SK-N-SH (cell line): ENCODE results near the gene NR2F1. TPM values are rescaled to one million over a fixed set of nuclear protein-coding genes. Genes with fewer than 3 reads are reported as not detected.
A peak's percentile ranks its signal among the peaks of the same experiment; 100 is the strongest.

ENCODE experiments used
- CTCF ChIA-PET: fragments of 300-600, 350-600 bp; formaldehyde crosslinking; extraction: SDS; loops from one replicate; lab custom pipeline; 2021; lab: Yijun Ruan, JAX
- POLR2A ChIA-PET: fragments of 350-600 bp; sonication (Branson Sonifier 250); formaldehyde crosslinking; extraction: SDS; loops from one replicate; lab custom pipeline; 2020; ENCODE audit warnings: antibody characterized with exemption, inconsistent platforms; lab: Yijun Ruan, JAX
- DNase-seq: peaks from one replicate; pipeline ENCODE4 v3.0.0; 2012
- H2AFZ ChIP-seq: fragments of 200-600 bp; sonication (generic); 2 replicates; pipeline ENCODE4 v1.8.1; 2016; ENCODE audit warnings: antibody characterized with exemption, mild to moderate bottlenecking, low read depth
- H3F3A ChIP-seq: fragments of 200-600 bp; sonication (generic); replicated peaks from 2 replicates; pipeline ENCODE3; 2016; ENCODE audit warnings: antibody characterized with exemption, mild to moderate bottlenecking; ENCODE audit not compliant: insufficient read depth
- H3K27ac ChIP-seq, 2 experiments: fragments of 200-500 bp in 1 of 2; fragments of 200-600 bp in 1 of 2; sonication (Bioruptor generic) in 1 of 2; sonication (generic), shearing (Covaris generic) in 1 of 2; 2 replicates each; pipeline versions ENCODE4 v1.5.1 to v1.6.1; 2014 to 2016; ENCODE audit warnings: low read depth in 2 of 2, inconsistent platforms in 1 of 2, low read length in 1 of 2, mild to moderate bottlenecking in 1 of 2, mixed read lengths in 1 of 2
- H3K27me3 ChIP-seq: fragments of 200-600 bp; sonication (generic), shearing (Covaris generic); 2 replicates; pipeline ENCODE4 v1.6.1; 2016; ENCODE audit warnings: mixed run types; ENCODE audit not compliant: insufficient read depth
- H3K36me3 ChIP-seq, 2 experiments: fragments of 200-500 bp in 1 of 2; fragments of 200-600 bp in 1 of 2; sonication (Bioruptor generic) in 1 of 2; sonication (generic) in 1 of 2; replicated peaks in 1 of 2; 2 replicates each; pipeline versions ENCODE3 to v1.5.1; 2014 to 2016; ENCODE audit warnings: low read length in 1 of 2, mild to moderate bottlenecking in 1 of 2; ENCODE audit not compliant: insufficient read depth in 2 of 2, control insufficient read depth in 1 of 2
- H3K4me1 ChIP-seq, 2 experiments: fragments of 200-500 bp in 1 of 2; fragments of 200-600 bp in 1 of 2; sonication (Bioruptor generic) in 1 of 2; sonication (generic), shearing (Covaris generic) in 1 of 2; 2 replicates each; pipeline versions ENCODE4 v1.5.1 to v1.6.1; 2014 to 2016; ENCODE audit warnings: low read depth in 1 of 2, low read length in 1 of 2, mixed run types in 1 of 2; ENCODE audit not compliant: insufficient read depth in 2 of 2, control insufficient read depth in 1 of 2
- H3K4me2 ChIP-seq: fragments of 200-600 bp; sonication (generic), shearing (Covaris generic); 2 replicates; pipeline ENCODE4 v1.6.1; 2017; ENCODE audit warnings: mixed run types
- H3K4me3 ChIP-seq, 2 experiments: fragments of 200-500 bp in 1 of 2; fragments of 200-600 bp in 1 of 2; sonication (Bioruptor generic) in 1 of 2; sonication (generic), shearing (Covaris generic) in 1 of 2; 2 replicates each; pipeline versions ENCODE4 v1.5.1 to v1.8.1; 2014 to 2016; ENCODE audit warnings: low read depth in 2 of 2, inconsistent platforms in 1 of 2, low read length in 1 of 2, mild to moderate bottlenecking in 1 of 2, mixed read lengths in 1 of 2, moderate library complexity in 1 of 2
- H3K79me2 ChIP-seq: fragments of 200-600 bp; sonication (generic); 2 replicates; pipeline ENCODE4 v1.8.1; 2017; ENCODE audit warnings: mild to moderate bottlenecking; ENCODE audit not compliant: insufficient read depth
- H3K9ac ChIP-seq: fragments of 200-600 bp; sonication (generic); 2 replicates; pipeline ENCODE4 v1.6.1; 2017; ENCODE audit warnings: mixed run types
- H3K9me2 ChIP-seq: fragments of 200-600 bp; sonication (generic); 2 replicates; pipeline ENCODE4 v1.6.1; 2017; ENCODE audit warnings: mixed run types
- H3K9me3 ChIP-seq: fragments of 200-600 bp; sonication (generic); 2 replicates; pipeline ENCODE4 v1.6.1; 2017; ENCODE audit warnings: mixed run types, mild to moderate bottlenecking, moderate library complexity
- H4K20me1 ChIP-seq: fragments of 200-600 bp; sonication (generic); 2 replicates; pipeline ENCODE4 v1.6.1; 2017; ENCODE audit warnings: mild to moderate bottlenecking, mixed run types; ENCODE audit not compliant: insufficient read depth
- CHD2 ChIP-seq: fragments of 150-350 bp; IDR thresholded peaks from 2 replicates; pipeline ENCODE4 v1.6.1; 2018; ENCODE audit warnings: low read length; ENCODE audit not compliant: partially characterized antibody
- ELF1 ChIP-seq: IDR thresholded peaks from 2 replicates; pipeline ENCODE4 v1.4.0; 2012
- EP300 ChIP-seq, 2 experiments: IDR thresholded peaks; 2 replicates each; pipeline versions ENCODE4 v1.4.0 to v1.6.1; 2012; ENCODE audit warnings: borderline replicate concordance in 1 of 2, low read depth in 1 of 2, low read length in 1 of 2
- EZH2phosphoT487 ChIP-seq: fragments of 200-600 bp; sonication (generic); IDR thresholded peaks from 2 replicates; pipeline ENCODE4 v1.6.1; 2017; ENCODE audit warnings: low read depth, mixed run types, mild to moderate bottlenecking, antibody characterized with exemption, moderate library complexity, borderline replicate concordance
- FOSL2 ChIP-seq: IDR thresholded peaks from 2 replicates; pipeline ENCODE4 v1.4.0; 2012; ENCODE audit warnings: low read depth, mild to moderate bottlenecking, moderate library complexity, borderline replicate concordance
- RAD21 ChIP-seq: IDR thresholded peaks from 2 replicates; pipeline ENCODE4 v1.6.1; 2012; ENCODE audit warnings: mild to moderate bottlenecking, low read length
- TEAD4 ChIP-seq: IDR thresholded peaks from 2 replicates; pipeline ENCODE4 v1.4.0; 2012; ENCODE audit warnings: mild to moderate bottlenecking, borderline replicate concordance; ENCODE audit not compliant: insufficient read depth
- WGBS: methylation state at CpG from one replicate; pipeline ENCODE4 v1.1.6; 2017; ENCODE audit warnings: low lambda C conversion rate; 5-methylcytosine and 5-hydroxymethylcytosine counted together
- polyA plus RNA-seq, 3 experiments: library from polyadenylated mRNA; depleted of rRNA; stranded (reverse); fragments of >200 nt; gene quantifications; 2 replicates each; pipeline ENCODE4 v1.2.3, GENCODE V29; 2012
- TF ChIP-seq, protein P1 (sequence below): IDR thresholded peaks from 2 replicates; pipeline ENCODE4 v1.6.1; 2012; ENCODE audit warnings: mild to moderate bottlenecking, low read depth, low read length, moderate library complexity
- TF ChIP-seq, protein P2 (sequence below): IDR thresholded peaks from 2 replicates; pipeline ENCODE4 v1.4.0; 2012; ENCODE audit warnings: low read depth, borderline replicate concordance

NR2F1 gene
- polyA plus RNA-seq, 1 of the 3 experiments (the other 2 are of a cell fraction), result 47.1 TPM

DNA sequence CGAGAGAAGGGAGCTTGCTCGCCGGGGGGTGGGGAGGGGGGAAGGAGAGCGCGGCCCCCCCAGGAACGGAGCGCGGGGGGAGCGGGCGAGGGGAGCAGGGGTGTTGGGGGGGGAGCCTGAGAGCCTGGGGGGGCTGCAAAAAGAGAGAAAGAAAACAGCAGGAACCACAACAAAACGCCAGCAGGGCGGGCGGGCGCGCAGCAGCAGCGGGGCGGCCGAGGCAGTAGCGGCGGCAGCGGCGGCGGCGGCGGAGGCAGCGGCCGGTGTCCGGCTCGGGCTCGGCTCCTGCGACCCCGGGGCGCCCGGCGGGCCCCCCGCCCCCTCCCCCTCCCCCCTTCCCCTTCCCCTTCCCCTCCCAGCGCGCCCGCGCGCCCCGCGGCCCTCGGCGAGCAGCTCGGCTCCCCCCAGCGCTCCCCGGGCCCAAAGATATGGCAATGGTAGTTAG, 1.6 kb downstream of the NR2F1 start:
- Histone ChIP-seq H3K9me3 (no peaks in the 10 kb centered on the region), H3K9ac (peak overlapping the region; percentile 80; the same call in 1 of the 2 replicates), H3F3A (peaks cover 24% of the 10 kb centered on the region), H3K27ac (peak overlapping the region in 1 of 2 experiments; percentile 92; a peak in 3 of 4 replicates), H3K79me2 (peaks cover 78% of the 10 kb centered on the region), H2AFZ (no peak overlapping the region), H3K27me3 (no peaks in the 10 kb centered on the region), H3K4me2 (no peak overlapping the region), H3K4me1 (peaks cover 0 to 8% of the 10 kb centered on the region in 2 experiments; a peak in 2 of 4 replicates), H3K36me3 (peaks cover 2 to 7% of the 10 kb centered on the region in 2 experiments), H4K20me1 (no peaks in the 10 kb centered on the region; the same call in 1 of the 2 replicates), H3K4me3 (peak overlapping the region; percentile 86 to 87), H3K9me2 (no peaks in the 10 kb centered on the region)
- TF ChIP-seq CHD2 (no peak), FOSL2 (no peak), RAD21 (no peak), EP300 (IDR thresholded peaks at IDR 0.05; ENCODE audit: borderline replicate concordance in 1 of 2, low read depth in 1 of 2, low read length in 1 of 2) (no peak), EZH2phosphoT487 (no peak), TEAD4 (no peak), ELF1 (no peak)
- TF ChIP-seq, protein P1, sequence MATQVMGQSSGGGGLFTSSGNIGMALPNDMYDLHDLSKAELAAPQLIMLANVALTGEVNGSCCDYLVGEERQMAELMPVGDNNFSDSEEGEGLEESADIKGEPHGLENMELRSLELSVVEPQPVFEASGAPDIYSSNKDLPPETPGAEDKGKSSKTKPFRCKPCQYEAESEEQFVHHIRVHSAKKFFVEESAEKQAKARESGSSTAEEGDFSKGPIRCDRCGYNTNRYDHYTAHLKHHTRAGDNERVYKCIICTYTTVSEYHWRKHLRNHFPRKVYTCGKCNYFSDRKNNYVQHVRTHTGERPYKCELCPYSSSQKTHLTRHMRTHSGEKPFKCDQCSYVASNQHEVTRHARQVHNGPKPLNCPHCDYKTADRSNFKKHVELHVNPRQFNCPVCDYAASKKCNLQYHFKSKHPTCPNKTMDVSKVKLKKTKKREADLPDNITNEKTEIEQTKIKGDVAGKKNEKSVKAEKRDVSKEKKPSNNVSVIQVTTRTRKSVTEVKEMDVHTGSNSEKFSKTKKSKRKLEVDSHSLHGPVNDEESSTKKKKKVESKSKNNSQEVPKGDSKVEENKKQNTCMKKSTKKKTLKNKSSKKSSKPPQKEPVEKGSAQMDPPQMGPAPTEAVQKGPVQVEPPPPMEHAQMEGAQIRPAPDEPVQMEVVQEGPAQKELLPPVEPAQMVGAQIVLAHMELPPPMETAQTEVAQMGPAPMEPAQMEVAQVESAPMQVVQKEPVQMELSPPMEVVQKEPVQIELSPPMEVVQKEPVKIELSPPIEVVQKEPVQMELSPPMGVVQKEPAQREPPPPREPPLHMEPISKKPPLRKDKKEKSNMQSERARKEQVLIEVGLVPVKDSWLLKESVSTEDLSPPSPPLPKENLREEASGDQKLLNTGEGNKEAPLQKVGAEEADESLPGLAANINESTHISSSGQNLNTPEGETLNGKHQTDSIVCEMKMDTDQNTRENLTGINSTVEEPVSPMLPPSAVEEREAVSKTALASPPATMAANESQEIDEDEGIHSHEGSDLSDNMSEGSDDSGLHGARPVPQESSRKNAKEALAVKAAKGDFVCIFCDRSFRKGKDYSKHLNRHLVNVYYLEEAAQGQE, result no peak
- TF ChIP-seq, protein P2, sequence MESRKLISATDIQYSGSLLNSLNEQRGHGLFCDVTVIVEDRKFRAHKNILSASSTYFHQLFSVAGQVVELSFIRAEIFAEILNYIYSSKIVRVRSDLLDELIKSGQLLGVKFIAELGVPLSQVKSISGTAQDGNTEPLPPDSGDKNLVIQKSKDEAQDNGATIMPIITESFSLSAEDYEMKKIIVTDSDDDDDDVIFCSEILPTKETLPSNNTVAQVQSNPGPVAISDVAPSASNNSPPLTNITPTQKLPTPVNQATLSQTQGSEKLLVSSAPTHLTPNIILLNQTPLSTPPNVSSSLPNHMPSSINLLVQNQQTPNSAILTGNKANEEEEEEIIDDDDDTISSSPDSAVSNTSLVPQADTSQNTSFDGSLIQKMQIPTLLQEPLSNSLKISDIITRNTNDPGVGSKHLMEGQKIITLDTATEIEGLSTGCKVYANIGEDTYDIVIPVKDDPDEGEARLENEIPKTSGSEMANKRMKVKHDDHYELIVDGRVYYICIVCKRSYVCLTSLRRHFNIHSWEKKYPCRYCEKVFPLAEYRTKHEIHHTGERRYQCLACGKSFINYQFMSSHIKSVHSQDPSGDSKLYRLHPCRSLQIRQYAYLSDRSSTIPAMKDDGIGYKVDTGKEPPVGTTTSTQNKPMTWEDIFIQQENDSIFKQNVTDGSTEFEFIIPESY, result no peak
- POLR2A ChIA-PET, result interaction anchor here (0.9 to 1.8 kb wide), 3 partner anchors 18 to 210 kb away, joined by 4 to 5 read pairs (median 4); no protein-coding TSS in a partner anchor
- under 1% methylated on average over 12 of the region's 48 CpGs for WGBS
- DNase-seq, result peak; percentile 70
- CTCF ChIA-PET, result interaction anchor here (1.9 to 4.3 kb wide), 4 partner anchors 16 to 1266 kb away, joined by 5 to 32 read pairs (median 16); no protein-coding TSS in a partner anchor
